HG03280 (cell line): Measurements from ENCODE around the gene LEKR1.
A peak's percentile ranks its signal among the peaks of the same experiment; 100 is the strongest.
"Not testable (repeated sequence)": the region's sequence is repeated elsewhere in the genome, so short reads cannot be mapped to it uniquely, and the experiment has no call there.

Experiments used
- ATAC-seq: cut with Tn5 transposase; IDR thresholded peaks from one replicate; pipeline ENCODE4 v1.9.1; 2021; ENCODE audit warnings: mild to moderate bottlenecking, moderate library complexity; ENCODE audit not compliant: unreplicated experiment

Gene LEKR1

DNA sequence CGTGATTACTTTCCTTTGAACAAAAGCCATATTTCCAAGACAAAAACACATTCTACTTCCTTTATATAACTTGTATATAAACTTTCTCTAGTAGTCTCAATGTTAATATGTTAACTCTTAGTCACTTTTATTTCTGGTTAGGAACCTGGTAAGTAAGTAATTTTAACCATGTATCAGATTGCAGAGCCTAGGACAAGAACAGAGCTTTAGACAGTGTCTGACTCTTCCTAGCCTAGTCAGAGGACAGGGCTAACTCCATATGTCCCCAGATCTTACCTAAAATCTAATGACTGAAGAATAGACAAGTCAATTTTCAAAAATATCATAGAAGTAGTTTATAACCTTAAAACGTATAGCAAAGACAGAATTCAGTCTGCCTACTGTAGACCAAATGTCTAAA, 8.3 kb downstream of the LEKR1 start:
- ATAC-seq, result no peak

DNA sequence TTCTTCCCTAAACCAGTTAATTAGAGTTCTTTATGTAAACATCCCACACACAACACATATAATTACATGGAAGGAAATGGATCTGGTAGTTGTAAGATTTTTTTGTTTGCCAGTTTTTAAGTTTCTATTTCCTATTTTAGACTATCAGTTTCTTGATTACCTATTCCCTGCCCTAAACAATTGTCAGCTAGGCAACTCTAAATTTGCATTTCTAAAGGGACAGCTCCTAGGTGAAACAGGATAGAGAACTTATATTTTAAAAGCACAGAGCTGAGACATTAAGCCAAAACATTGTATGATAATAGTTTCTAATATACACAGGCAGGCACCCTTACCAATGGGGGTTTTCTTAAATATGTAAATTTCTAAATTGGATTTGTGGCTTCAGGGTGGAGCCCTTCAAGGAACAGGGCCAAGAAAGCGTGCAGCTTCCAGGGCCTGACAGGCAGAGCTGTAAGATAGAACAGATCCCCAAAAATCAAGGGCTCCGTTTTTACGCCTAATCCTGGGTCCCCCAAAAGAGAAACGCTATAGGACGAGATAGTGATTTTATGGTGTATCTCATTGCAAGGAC, 8.9 kb downstream of the LEKR1 start:
- peak; percentile 68 for ATAC-seq

DNA sequence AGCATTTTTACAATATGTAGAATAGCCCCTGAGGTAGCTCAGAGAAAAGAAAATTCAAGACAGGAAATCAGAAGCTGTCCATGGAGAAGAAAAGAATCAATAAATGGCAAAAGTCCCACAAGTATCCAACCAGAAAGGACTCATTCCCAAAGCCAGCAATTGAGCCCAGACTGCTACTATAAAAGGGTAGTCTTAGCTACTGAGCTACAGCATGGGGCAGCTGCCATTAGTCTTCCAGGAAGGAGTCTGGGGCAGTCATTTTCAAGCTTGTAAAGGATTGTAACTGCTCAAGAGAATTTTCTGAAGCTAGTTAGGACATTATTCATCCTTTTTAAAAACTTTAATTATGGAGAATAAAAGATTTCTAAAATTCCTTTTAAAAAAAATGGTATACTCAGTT, 10.5 kb downstream of the LEKR1 start:
- ATAC-seq, result no peak

DNA sequence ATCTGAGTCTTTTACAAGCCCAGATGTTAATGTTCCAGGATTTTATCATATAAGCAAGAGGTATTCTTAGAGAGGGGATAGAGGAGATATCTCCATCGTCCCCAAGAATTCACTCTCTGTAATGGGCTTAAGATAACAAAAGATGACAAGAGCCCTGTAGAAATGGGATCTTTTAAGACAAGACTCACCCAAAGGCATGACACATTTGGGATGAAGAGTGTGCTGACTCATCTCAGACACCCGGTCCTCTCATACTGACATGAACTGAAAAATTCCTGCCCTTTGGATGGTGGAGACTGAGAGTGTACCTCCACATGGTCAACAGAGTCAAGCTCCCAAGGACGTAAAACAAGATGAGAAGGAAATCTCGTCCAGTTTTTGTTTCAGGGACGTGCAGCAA, 11.0 kb downstream of the LEKR1 start:
- ATAC-seq, result no peak

DNA sequence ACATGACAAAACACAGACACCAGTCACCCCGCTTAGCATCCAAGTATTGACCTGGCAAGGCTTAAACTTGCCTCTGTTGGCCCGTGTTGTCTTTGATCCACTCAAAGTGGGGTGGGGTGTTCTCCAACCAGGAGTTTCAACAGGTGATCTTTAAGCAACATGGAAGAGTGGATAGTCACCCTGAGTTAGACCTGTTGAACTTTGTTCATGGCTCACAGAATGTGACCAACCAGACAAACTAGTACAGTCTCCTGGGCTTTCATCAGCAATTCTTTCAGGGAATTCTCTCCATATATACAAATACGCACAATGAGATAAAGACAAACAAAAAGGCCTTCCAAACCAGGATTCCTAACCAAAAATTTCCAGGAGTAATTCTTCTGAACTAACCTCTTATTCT, 11.9 kb downstream of the LEKR1 start:
- no peak for ATAC-seq

DNA sequence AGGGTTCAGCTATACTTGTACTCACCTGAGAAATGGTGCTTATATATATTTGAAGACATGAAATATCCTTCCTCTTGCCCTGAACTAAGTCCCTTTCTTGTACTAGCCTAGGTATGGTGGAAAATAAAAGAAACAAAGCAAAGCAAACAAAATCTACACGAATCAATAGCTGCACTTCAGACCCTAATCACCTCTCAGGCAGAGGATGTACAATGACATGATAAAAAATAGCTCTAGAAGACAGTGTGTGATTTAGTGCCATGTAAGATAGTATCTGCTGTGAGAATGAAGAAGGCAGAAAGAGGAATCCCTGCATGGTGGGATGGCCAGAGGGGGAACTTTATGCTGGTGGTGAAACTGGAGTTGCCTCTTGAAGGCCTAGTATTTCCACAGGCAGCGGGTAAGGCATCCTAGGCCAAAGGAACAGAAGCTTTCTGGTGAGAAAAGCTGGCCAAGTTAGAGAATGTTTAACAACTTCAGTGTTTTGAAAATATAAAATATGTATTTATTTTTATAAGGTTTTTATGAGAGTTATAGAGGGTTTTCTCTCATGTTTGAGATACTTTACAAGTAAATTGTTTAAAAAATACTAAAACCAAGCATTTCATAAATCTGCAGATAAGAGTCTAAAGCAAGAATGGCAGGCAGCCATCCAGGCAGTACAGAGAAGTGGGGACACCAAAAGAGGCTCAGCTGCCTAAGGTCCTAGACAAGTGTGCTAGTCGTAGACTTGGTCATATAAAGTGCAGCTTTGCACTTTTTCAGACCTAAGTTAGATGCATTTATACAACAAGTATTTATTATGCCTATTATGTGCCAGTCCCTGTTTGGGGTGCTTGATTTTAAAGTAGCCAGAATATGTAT, 14.9 kb downstream of the LEKR1 start:
- ATAC-seq, result no peak

DNA sequence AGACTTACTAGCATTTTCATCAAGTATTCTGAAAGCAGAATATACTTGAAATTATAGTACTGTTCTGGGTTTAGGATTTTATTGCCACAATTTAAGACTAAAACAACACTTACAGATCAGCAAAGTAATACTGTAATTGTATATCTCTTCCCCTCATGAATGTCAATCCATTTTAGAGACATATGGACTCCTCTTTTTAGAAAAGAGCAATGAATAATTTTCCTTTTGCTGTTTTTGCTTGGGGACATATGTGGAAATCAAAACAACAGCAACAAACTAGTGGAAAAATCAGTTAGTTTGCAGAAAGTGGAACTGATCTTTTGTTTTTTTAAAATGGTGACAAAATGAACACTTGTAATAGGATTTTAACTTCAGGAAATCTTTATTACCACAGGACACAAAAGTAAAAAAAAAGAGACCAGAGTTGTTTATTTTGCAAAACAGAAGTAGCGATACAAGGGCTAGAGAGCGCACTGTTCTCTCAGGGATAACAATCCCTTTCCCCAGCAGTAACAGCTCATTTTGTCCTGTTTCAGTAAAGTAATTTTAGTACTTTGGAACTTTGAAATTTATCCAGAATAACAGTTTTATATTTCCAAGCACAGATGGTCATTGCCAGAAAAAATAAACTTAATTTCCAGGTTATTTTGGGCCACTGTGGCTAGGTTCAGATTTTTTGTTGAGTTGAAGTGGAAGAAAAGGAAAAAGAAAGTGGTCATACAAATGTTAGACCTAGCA, 17.1 kb downstream of the LEKR1 start:
- no peak for ATAC-seq

DNA sequence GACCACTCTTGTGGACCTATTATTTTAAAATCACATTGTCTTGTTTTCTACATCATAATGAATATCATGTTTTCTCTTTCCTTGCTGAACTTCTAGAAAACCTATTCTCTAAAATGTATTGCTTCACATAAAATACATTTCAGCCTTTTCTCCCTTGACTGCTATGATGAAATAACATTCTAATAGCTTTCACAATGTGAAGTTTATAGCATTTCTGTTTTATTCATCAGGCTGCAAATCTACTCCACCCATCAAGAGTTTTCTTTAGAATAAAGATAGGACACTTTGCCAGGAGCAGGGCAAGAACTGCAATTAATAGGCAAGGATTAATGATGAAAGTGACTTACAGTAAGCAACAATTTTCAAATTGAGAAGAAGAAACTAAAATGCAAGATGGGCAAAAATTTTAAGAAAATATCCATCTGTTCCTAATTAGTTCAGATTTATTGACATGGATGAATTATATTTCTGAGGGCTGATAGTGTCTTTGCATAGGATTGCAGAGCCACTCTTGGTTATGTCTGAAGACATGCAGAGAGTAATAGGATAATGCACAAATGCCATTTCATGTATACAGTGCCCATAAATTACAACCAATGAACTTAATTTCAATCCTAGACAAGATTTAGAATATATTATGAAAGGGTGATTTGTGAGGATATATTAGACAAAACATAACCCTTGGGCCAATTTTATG, 21.7 kb downstream of the LEKR1 start:
- ATAC-seq, result no peak

DNA sequence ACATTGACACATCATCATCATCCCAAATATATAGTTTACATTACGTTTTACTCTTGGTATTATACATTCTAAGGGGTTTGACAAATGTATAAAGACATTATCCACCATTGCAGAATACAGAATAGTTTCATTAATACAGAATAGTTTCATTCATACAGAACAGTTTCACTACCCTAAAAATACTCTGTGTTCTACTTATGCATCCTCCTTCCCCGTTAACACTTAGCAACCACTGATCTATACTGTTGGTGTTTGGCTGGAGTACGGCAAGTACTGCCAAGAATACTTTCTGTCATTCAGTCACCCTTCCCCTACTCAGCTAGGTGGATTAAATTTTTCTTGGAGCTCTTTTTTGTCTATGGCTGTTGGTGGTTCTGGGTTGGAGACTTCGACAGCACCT, 33.4 kb downstream of the LEKR1 start:
- peak; percentile 99 for ATAC-seq

DNA sequence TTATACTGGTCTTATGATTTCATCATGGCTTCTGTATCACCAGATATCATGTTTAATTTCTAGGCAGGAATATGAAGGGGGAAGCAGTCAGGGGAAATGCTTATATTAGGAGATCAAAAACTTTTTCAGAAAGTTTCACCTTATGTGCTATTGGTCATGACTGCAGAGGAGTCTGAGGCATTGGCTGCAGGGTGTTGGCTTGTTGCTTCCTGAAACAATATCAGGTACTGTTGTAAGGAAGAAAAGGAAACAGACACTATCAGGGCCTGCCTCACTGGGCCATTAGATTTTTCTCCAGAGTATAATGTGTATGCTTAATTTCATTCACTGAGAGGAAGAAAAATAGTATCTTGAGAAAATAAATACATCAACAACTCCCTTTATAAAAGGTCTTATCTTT, 34.7 kb downstream of the LEKR1 start:
- no peak for ATAC-seq

DNA sequence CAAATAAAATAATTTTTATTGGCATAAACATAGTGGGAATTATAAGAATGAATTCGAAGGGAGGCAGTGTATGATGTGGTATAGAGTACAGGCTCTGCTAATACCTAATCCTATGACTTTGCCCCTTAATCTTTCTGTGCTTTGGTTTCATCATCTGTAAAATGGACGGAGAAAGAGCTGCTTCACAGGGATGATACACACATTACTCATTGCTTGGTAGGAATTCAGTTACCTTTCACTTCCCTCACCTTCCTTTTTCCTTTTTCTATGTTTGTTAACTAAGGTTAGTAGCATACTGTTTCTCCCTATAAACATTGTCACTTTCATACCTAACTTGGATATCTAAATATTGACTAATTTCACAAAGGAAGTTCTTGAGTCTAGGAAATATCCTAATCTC, 36.2 kb downstream of the LEKR1 start:
- ATAC-seq, result no peak

DNA sequence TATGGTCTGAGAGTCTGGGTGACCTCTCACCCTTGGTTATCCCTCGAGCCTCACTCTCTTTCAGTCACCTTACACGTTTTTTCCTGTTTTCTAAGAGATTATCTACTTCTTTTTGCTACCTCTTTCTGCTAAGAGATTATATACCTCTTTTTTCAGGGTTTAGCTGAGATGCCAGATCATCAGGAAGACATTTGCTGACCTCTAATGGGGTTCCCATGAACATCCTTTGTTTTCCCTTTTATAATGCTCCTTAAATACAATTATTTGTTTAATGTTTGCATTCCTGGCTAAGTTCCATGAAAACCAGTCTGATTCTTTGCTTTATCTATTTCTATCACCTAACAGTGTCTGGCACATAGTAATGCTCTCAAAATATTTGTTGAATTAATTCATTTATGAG, 39.6 kb downstream of the LEKR1 start:
- no peak for ATAC-seq

DNA sequence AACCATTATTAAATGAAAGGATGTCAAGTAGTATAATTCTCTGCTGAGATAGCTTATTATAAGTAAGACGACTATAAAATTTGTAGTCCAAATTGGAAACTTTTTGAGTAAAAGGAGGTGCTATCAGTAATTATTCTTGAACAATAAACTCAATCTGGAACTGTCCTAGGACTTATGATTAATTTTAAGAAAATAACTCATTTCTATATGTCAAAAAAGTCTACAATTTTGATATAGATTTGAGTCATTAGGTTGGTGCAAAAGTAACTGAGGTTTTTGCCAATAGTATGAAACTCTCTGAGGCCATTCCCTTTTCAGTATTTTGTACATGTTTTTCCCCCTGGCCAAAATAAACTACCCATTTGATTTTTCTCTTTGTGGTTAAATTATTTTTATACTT, 41.0 kb downstream of the LEKR1 start:
- no peak for ATAC-seq

DNA sequence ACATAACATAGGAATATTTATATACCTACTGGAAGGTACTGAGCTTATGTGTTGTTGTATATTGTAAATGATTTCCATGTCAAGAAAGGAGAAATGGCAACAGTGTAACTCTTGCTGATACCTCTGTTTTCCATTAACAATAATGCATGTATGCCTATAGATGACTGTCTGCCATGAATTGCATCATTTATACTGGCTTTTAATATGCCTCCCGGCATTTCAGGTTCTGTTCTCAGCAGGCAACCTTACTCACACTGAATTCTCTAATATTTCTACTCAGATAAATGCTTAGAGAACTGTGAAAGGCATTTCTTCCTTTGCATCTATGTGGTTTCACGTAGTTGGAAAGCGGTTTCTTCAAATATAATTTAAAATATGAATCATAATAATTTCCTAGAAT, 41.8 kb downstream of the LEKR1 start:
- ATAC-seq, result no peak

DNA sequence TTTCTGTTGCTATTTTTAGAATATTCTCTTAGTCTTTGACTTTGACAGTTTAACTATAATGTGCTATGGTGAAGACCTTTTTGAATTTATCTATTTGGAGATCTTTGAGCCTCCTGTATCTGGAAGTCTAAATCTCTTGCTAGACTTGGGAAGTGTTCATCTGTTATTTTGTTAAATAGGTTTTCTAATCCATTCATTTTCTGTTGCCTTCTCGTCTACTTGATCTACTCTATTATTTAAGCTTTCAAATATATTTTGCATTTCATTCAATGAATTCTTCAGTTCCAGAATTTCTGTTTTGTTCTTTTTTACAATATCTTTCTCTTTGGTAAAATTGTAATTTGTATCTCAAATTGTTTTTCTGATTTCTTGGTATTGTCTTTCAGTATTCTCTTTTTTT, 47.8 kb downstream of the LEKR1 start:
- ATAC-seq, result no peak

DNA sequence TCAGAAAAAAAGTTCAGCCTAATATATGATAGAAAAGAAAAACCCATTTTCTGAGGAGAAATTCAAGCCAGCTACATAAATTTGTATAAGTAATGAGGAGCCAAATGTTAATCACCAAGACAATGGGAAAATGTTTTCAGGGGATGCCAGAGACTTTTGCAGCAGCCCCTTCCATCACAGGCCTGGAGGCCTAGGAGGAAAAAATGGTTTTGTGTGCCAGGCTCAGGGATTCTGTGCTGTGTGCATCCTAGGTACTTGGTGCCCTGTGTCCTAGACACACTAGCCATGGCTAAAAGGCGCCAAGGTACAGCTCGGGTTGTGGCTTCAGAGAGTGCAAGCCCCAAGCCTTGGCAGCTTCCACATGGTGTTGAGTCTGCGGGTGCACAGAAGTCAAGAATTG, 53.3 kb downstream of the LEKR1 start:
- ATAC-seq, result not testable (repeated sequence)

DNA sequence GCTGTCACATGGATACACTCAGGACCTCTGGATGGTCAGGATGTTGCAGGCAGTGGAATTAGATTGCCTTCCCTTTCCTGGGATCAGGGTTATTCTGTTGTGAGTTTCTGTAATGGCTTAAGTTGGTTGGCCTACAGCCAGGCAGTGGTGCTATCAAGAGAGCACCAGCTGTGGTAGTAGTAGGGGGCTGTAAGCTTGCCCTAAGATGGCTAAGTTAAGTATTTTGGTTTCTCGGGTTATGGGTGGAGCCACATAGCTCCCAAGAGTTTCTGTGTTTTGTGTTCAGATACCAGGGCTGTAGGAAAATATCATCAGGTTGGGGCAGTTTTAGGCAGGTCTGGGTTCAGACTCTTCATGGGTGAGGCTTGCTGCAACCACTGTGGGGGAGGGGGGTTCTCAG, 59.6 kb downstream of the LEKR1 start:
- no peak for ATAC-seq

DNA sequence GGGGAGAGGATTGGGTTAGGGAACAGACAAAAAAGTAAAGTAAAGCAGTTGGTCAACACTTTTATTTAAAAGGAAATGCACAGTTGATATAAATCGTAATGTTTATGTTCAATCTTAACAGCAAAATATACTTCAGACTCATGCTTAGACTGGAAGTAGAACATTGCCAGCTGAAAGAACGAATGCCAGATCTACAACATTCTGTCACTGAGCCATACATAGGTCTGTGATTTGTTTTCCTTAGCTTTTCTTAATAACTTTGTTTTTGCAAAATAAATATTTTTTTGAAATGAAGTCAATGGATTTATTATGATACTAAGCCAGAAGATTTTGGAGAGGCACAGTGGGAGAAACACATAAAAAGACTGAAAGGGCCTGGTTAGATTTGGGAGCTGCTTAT, 62.0 kb downstream of the LEKR1 start:
- ATAC-seq, result no peak

DNA sequence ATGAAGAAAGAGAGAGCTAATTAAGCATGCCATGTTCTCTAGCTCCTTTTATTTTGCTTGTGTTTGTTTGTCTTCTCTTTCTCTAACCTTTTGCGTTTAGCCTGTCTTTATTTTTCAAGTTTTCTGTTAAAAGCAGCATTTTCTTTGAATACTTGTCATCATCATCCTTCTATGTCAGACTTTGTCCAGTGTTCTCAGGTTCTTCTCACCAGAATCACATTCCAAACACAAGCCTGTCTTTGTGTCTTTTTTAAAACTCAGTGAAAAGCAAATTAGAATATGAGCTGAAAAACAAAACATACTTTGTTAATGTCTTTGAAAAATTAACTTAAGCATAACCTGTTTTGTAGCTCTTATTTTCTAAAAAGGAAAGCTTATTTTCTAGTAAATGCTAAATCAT, 62.4 kb downstream of the LEKR1 start:
- ATAC-seq, result no peak

DNA sequence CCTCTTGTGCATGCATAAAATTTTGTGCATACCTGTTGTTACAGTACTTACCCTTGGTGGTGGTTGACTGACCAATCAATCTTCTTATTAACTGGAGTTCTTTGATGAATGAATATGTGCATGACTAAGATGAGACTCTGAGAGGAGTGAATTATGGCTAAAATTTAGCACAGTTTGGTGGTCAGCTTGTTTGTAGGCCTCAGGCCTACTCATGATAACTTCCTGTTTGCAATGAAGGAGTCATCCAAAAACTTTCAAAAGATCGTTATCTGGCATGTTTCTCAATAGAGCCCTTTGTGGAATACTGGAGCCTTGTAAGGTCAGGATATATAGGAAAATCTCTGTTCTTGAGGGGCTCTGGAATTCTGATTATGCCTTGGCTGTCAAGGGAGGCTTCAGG, 66.5 kb downstream of the LEKR1 start:
- no peak for ATAC-seq

DNA sequence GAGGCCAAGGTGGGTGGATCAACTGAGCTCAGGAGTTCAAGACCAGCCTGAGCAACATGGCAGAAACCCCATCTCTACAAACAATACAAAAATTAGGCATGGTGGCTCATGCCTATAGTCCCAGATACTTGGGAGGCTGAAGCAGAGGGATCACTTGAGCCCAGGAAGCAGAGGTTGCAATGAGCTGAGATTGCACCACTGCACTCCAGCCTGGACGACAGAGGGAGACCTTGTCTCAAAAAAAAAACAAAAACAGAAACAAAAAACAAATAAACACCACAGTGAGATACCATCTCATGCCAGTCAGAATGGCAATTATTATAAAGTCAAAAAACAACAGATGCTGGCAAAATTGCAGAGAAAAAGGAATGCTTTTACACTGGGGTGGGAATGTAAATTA, 69.2 kb downstream of the LEKR1 start:
- ATAC-seq, result not testable (repeated sequence)
